Naive thymus-derived CD8-positive, alpha-beta T cell (primary cell): Measurements from ENCODE around the gene MMD2. TPM values are rescaled to one million over a fixed set of nuclear protein-coding genes. Genes with fewer than 3 reads are reported as not detected.
A peak's percentile ranks its signal among the peaks of the same experiment; 100 is the strongest.

ENCODE experiments used
- ATAC-seq, 2 donors: fragments of 150-1000 bp; cut with Tn5 transposase in 1 of 2; sonication (Bioruptor Pico), chemical (Tn5 transposase) in 1 of 2; 1 replicate in 1 of 2; 2 replicates in 1 of 2; pipeline ENCODE4 v1.10.0; 2021; ENCODE audit warnings: mild to moderate bottlenecking in 2 of 2, moderate library complexity in 2 of 2
- POLR2A ChIA-PET: fragments of 350-600 bp; sonication (Branson Sonifier 250); formaldehyde crosslinking; loops from one replicate; lab custom pipeline; 2021; ENCODE audit warnings: antibody characterized with exemption; lab: Charles Lee
- DNase-seq, 10 donors: peaks; one replicate each; pipeline versions ENCODE4 v3.0.0 to v3.0.0-alpha.2; 2020 to 2022
- H3K27ac Mint-ChIP-seq, 10 donors: one replicate each; pipeline ENCODE4 v1.8.0; 2020 to 2022; ENCODE audit warnings: mild to moderate bottlenecking in 10 of 10, mixed read lengths in 10 of 10, moderate library complexity in 4 of 10, inconsistent platforms in 1 of 10
- H3K27me3 Mint-ChIP-seq, 5 donors: one replicate each; pipeline ENCODE4 v1.8.0; 2021 to 2022; ENCODE audit warnings: mixed read lengths in 5 of 5
- H3K36me3 Mint-ChIP-seq, 3 donors: one replicate each; pipeline ENCODE4 v1.8.0; 2020 to 2022; ENCODE audit warnings: mixed read lengths in 3 of 3, mild to moderate bottlenecking in 2 of 3, inconsistent platforms in 1 of 3
- H3K4me1 Mint-ChIP-seq, 4 donors: one replicate each; pipeline ENCODE4 v1.8.0; 2021 to 2022; ENCODE audit warnings: mixed read lengths in 4 of 4
- H3K4me3 Mint-ChIP-seq, 10 donors: one replicate each; pipeline ENCODE4 v1.8.0; 2020 to 2022; ENCODE audit warnings: mild to moderate bottlenecking in 10 of 10, mixed read lengths in 10 of 10, moderate library complexity in 6 of 10, inconsistent platforms in 1 of 10
- H3K9me3 Mint-ChIP-seq, 9 donors: one replicate each; pipeline ENCODE4 v1.8.0; 2020 to 2022; ENCODE audit warnings: mixed read lengths in 9 of 9, mild to moderate bottlenecking in 3 of 9, inconsistent platforms in 1 of 9, moderate library complexity in 1 of 9
- polyA plus RNA-seq, 3 donors: library from polyadenylated mRNA; unstranded; fragments of 300-500 nt; fragmentation: Illumina TruSeq; gene quantifications; one replicate each; pipeline ENCODE4 v1.2.3, GENCODE V29; 2021
- total RNA-seq, 8 experiments: library from RNA in 2 of 8; stranded (reverse) in 2 of 8; gene quantifications; one replicate each; pipeline ENCODE4 v1.2.3 and lab custom pipeline; 2021 to 2026

MMD2 gene
- total and polyA plus RNA-seq, 5 experiments from 2014 or later, result not detected

DNA sequence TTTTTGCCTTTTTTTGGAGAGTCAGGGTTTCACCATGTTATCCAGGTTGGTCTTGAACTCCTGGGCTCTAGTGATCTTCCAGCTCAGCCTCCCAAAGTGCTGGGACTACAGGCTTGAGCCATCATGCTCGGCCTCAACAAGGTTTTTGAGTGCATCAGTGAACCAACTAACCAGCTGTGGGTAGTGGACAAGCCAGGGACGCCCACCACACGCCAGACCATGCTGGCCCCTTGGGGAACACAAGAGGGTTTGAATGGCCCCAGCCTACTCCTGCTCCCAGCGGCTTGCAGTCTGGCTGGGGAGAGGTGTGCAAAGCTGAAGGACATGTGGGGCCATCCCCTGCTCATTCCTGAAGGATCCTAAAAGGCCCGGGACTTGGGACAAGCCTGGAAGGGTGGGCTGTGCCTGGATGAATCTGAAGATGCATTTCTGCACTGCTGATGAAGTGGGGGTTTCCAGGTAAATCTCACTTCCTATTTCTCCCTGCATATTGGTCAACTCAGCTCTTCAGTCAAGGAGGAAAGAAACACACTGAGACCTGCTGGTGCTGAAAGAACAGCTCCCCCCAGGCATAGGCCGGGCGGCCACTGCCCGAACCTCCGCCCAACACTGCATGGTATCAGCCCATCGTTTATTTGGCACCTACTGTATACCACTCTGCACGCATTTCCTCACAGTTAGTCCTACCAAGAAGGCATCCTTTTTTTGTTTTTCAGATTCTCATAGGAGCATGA is 6.9 kb downstream of the MMD2 start:
- no peak for DNase-seq
- Mint-ChIP-seq H3K27me3 (peaks cover 27 to 69% (median 42%) of the 10 kb centered on the region in 5 donors), H3K27ac (no peak overlapping the region), H3K4me3 (no peak overlapping the region), H3K36me3 (peaks cover 0 to 10% (median 1%) of the 10 kb centered on the region in 3 donors), H3K4me1 (no peaks in the 10 kb centered on the region), H3K9me3 (peaks cover 0 to 23% (median 11%) of the 10 kb centered on the region in 9 donors)
- POLR2A ChIA-PET, result no interaction called here
- ATAC-seq, result no peak

DNA sequence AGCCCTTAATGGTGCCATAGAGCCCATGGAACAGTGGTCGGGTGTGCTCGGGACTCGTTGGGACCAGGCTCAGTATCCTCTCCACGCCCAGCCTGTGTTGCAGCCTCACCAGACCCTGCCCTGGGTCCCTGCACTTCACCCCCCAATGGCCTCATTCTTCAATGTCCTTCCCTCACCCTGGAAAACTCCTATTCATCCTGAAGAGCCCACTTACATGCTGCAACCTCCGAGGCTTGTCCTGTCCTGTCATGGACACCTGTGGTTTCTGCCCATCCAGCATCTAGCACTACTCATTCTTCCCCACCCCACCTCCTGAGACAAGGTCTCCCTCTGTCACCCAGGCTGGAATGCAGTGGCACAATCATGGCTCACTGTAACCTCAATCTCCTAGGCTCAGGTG is 7.7 kb downstream of the MMD2 start:
- Mint-ChIP-seq H3K36me3 (peaks cover 0 to 10% (median 2%) of the 10 kb centered on the region in 3 donors), H3K27ac (no peak overlapping the region), H3K27me3 (peaks cover 25 to 69% (median 45%) of the 10 kb centered on the region in 5 donors), H3K4me1 (no peaks in the 10 kb centered on the region), H3K9me3 (peaks cover 0 to 23% (median 11%) of the 10 kb centered on the region in 9 donors), H3K4me3 (no peak overlapping the region)
- ATAC-seq, result no peak
- DNase-seq, result no peak
- POLR2A ChIA-PET, result no interaction called here

DNA sequence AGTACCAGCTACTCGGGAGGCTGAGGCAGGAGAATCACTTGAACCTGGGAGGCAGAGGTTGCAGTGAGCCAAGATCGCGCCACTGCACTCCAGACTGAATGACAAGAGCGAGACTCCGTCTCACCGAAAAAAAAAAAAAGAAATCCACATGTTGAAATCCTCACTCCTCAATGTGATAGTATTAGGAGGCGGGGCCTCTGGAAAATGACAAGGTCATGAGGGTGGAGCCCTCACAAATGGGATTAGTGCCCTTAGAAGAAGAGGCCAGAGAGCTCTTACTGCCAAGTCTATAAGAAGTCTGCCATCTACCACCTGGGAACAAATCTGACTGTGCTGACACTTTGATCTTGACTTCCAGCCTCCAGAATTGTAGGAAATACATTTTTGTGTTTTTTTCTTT is 10.6 kb downstream of the MMD2 start:
- DNase-seq (no peak), ATAC-seq (no peak)
- Mint-ChIP-seq H3K9me3 (peaks cover 0 to 17% (median 11%) of the 10 kb centered on the region in 9 donors), H3K4me1 (no peaks in the 10 kb centered on the region), H3K4me3 (no peak overlapping the region), H3K36me3 (peaks cover 0 to 5% (median 2%) of the 10 kb centered on the region in 3 donors), H3K27me3 (peaks cover 18 to 71% (median 49%) of the 10 kb centered on the region in 5 donors), H3K27ac (no peak overlapping the region)
- POLR2A ChIA-PET, result no interaction called here

DNA sequence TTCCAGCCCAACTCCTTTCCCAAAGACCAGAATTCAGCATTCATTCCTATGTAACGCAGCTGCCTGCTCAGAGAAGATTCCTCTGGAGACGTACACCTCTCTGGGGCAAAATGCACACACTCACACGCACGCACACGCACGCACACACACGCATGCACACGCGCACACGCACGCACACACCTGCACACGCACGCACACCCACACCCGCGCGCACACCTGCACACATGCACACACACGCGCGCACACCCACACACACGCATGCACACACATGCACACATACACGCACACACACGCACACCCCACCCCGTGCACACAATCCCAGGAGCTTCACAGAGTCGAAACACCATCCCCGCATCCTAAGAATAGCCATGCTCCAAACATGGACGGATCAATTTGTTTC is 13.0 kb downstream of the MMD2 start:
- ATAC-seq, result no peak
- Mint-ChIP-seq H3K36me3 (peaks cover 0 to 2% (median 0%) of the 10 kb centered on the region in 3 donors), H3K27me3 (peaks cover 9 to 53% (median 28%) of the 10 kb centered on the region in 5 donors), H3K4me1 (no peaks in the 10 kb centered on the region), H3K9me3 (peaks cover 0 to 17% (median 11%) of the 10 kb centered on the region in 9 donors), H3K4me3 (no peak overlapping the region), H3K27ac (no peak overlapping the region)
- no peak for DNase-seq
- POLR2A ChIA-PET, result no interaction called here

DNA sequence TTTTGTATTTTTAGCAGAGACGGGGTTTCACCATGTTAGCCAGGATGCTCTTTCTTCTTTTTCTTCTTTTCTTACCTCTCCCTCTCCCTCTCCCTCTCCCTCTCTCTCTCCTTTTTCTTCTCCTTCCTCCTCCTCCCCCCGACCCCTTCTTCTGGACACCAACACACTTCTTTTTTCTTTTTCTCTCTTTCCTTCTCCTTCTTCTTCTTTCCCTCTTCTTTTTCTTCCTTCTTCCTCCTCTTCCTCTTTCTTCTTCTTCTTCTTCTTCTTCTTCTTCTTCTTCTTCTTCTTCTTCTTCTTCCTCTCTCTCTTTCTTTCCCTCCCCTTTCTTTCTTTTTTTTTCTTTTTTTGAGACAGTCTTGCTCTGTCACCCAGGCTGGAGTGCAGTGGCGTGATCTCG is 14.0 kb downstream of the MMD2 start:
- H3K9me3 Mint-ChIP-seq, result peaks cover 0 to 17% (median 8%) of the 10 kb centered on the region in 9 donors
- POLR2A ChIA-PET, result no interaction called here
- H3K36me3 Mint-ChIP-seq, result peaks cover 0 to 2% (median 0%) of the 10 kb centered on the region in 3 donors
- H3K4me3 Mint-ChIP-seq, result no peak overlapping the region
- ATAC-seq (no peak), DNase-seq (no peak)
- no peak overlapping the region for H3K27ac Mint-ChIP-seq
- peaks cover 5 to 43% (median 21%) of the 10 kb centered on the region in 5 donors for H3K27me3 Mint-ChIP-seq
- H3K4me1 Mint-ChIP-seq, result no peaks in the 10 kb centered on the region

DNA sequence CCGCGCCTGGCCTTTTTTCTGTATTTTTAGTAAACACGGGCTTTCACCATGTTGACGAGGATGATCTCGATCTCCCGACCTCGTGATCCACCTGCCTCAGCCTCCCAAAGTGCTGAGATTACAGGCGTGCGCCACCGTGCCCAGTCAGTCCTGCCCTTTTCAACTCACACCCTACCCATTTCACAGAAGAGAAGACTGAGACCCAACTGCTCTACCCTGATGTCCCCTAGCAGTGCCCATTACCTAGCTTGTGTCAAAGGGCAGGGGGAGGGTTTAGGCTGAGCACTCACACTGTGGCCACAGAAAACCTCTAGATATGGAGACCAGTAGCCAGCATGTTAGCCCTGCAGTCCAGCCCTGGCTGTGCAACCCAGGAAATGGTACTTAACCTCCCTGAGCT is 15.7 kb downstream of the MMD2 start:
- peaks cover 3 to 35% (median 10%) of the 10 kb centered on the region in 5 donors for H3K27me3 Mint-ChIP-seq
- H3K4me1 Mint-ChIP-seq, result no peaks in the 10 kb centered on the region
- ATAC-seq (no peak), DNase-seq (no peak)
- H3K4me3 Mint-ChIP-seq, result no peak overlapping the region
- POLR2A ChIA-PET, result no interaction called here
- peaks cover 0 to 8% (median 0%) of the 10 kb centered on the region in 9 donors for H3K9me3 Mint-ChIP-seq
- peaks cover 0 to 2% (median 0%) of the 10 kb centered on the region in 3 donors for H3K36me3 Mint-ChIP-seq
- no peak overlapping the region for H3K27ac Mint-ChIP-seq

DNA sequence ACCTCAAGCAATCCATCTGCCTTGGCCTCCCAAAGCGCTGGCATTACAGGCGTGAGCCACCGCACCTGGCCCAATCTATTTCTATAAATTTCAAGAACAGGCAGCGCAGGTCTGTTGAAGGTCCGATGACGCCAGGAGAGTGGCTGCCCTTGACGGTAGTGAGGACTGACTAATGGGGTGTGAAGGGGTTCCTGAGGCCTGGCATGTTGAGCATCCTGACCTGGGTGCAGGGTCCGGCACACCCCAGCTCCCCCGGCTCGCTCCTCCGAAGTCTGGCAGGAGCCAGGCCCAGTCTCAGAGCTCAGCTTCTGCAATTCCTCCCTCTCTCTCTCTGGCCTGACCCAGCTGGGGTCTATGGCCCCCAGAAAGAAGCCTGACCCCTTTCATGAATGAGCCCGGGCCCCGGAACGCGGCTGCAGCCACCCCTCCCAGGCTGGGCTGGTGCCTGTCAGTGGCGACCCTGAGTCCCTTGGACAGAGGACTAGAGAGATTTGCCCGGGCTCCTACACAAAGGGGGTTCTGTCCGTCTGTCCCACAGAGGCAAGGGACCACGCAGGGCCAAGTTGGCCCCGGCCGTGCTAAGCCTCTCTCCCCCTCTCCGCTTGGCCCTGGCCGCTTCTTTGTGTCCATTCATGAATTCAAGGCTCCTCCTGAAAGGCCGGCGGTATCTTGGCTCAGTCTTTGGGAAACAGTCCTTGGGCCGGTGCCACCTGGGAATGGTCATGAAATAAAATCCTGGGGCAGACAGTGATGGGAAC is 18.8 kb downstream of the MMD2 start:
- POLR2A ChIA-PET, result no interaction called here
- ATAC-seq (no peak), DNase-seq (no peak)
- Mint-ChIP-seq H3K4me3 (no peak overlapping the region), H3K27ac (no peak overlapping the region), H3K27me3 (peaks cover 0 to 15% (median 2%) of the 10 kb centered on the region in 5 donors), H3K4me1 (no peaks in the 10 kb centered on the region), H3K9me3 (no peaks in the 10 kb centered on the region), H3K36me3 (no peaks in the 10 kb centered on the region)

DNA sequence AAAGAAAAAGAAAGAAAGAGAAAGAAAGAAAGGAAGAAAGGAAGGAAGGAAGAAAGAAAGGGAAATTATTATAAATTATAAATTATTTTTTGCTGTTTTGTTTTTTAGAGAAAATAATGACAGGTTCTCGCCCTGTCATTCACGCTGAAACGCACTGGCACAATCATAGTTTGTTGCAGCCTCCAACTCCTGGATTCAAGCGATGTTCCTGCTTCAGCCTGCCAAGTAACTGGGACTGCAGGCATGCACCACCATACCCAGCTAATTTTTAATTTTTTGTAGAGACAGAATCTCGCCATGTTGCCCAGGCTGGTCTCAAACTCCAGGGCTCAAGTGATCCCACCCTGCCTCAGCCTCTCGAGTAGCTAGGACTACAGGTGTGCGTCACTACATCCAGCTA is 21.6 kb downstream of the MMD2 start:
- no peaks in the 10 kb centered on the region for H3K9me3 Mint-ChIP-seq
- ATAC-seq, result no peak
- no peak for DNase-seq
- H3K4me3 Mint-ChIP-seq, result no peak overlapping the region
- POLR2A ChIA-PET, result no interaction called here
- H3K36me3 Mint-ChIP-seq, result no peaks in the 10 kb centered on the region
- H3K27me3 Mint-ChIP-seq, result peaks cover 0 to 1% (median 0%) of the 10 kb centered on the region in 5 donors
- H3K27ac Mint-ChIP-seq, result no peak overlapping the region
- no peaks in the 10 kb centered on the region for H3K4me1 Mint-ChIP-seq

DNA sequence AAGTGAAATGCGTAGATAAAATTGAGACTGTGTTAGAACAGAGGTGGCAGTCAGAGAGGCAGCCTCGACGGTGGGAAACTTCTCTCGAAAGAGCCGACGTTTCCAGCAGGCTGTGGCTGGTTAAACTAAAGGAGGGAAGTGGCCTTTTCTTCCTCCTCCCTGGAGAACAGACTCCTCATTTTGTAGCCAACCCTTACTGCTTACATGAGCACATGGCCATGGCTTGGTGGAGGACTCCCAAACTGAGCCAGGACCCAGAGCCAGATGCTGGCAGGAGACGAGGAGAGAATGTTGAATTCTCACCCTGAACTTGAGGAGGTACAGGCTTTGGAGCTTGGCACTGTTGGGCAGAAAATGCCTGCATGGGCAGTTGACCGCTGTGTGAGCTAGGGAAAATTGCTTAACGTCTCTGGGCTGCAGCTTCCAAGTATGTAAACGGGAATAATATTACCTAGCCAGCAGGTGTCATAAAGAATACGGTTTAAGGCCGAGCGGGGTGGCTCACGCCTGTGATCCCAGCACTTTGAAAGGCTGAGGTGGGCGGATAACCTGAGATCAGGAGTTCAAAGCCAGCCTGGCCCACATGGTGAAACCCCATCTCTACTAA is 24.5 kb downstream of the MMD2 start:
- ATAC-seq, result no peak
- Mint-ChIP-seq H3K36me3 (no peaks in the 10 kb centered on the region), H3K27me3 (peaks cover 0 to 7% (median 0%) of the 10 kb centered on the region in 5 donors), H3K9me3 (no peaks in the 10 kb centered on the region), H3K4me1 (no peaks in the 10 kb centered on the region), H3K4me3 (no peak overlapping the region), H3K27ac (no peak overlapping the region)
- POLR2A ChIA-PET, result no interaction called here
- no peak for DNase-seq

DNA sequence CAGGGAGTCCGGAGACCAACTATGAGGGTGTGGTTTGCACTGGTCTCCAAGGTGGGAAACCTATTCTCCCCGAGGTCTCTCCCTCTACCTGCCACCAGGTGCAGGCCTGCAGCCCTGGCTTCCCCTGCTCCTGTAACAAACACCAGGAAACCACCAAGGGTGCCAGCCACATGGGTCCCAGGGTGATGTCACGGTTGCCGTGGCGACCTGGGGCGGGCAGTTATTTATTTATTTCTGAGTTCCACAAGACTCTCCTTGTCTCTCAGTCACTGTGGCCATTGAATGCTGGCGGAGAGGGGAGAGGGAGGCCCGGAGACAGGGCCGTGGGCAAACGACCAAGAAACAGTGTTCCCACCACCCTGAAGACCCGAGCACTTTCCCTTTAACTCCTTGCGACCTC is 27.0 kb downstream of the MMD2 start:
- ATAC-seq (no peak), DNase-seq (no peak)
- H3K27me3 Mint-ChIP-seq, result peaks cover 0 to 12% (median 0%) of the 10 kb centered on the region in 5 donors
- no peak overlapping the region for H3K4me3 Mint-ChIP-seq
- H3K36me3 Mint-ChIP-seq, result no peaks in the 10 kb centered on the region
- H3K4me1 Mint-ChIP-seq, result no peaks in the 10 kb centered on the region
- POLR2A ChIA-PET, result no interaction called here
- H3K27ac Mint-ChIP-seq, result peak overlapping the region in 1 of 10 donors; percentile 65
- H3K9me3 Mint-ChIP-seq, result no peaks in the 10 kb centered on the region

DNA sequence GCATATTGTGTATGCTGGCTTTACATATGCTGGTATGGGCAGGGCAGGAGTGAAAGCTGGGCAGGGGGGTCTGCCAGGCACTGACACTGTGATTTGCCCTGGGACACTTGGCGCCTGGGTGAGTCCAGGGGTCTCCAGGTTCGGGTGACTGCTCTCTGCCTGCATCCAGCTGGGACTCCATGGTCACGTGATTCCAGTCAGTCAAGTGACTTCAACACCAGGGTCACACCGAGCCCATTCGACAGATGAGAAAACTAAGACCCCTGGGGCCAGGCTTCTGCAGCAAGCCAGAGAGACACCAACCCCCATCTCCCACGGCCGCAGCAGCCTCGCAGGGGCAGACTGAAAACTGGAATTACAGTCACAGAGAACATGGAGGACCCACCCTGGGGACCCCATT is 30.0 kb downstream of the MMD2 start:
- POLR2A ChIA-PET, result no interaction called here
- Mint-ChIP-seq H3K4me1 (no peaks in the 10 kb centered on the region), H3K4me3 (no peak overlapping the region), H3K9me3 (no peaks in the 10 kb centered on the region), H3K27me3 (peaks cover 0 to 14% (median 2%) of the 10 kb centered on the region in 5 donors), H3K36me3 (no peaks in the 10 kb centered on the region), H3K27ac (no peak overlapping the region)
- no peak for ATAC-seq
- DNase-seq, result no peak

DNA sequence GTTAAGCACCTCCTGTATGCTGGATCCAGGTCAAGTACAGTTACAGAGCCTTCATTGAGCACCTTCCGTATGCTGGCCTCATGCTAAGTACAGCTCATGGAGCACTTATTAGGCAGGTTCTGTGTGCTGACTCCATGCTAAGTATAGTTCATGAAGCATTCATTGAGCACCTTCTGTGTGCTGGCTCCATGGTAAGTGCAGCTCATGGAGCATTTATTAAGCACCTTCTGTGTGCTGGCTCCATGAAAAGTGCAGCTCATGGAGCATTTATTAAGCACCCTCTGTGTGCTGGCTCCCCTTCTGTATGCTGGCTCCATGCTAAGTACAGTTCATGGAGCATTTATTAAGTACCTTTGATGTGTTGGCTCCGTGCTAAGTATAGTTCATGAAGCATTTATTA is 30.5 kb downstream of the MMD2 start:
- DNase-seq (no peak), ATAC-seq (no peak)
- H3K27ac Mint-ChIP-seq, result no peak overlapping the region
- H3K4me1 Mint-ChIP-seq, result no peaks in the 10 kb centered on the region
- H3K4me3 Mint-ChIP-seq, result no peak overlapping the region
- no peaks in the 10 kb centered on the region for H3K36me3 Mint-ChIP-seq
- POLR2A ChIA-PET, result no interaction called here
- peaks cover 0 to 14% (median 2%) of the 10 kb centered on the region in 5 donors for H3K27me3 Mint-ChIP-seq
- no peaks in the 10 kb centered on the region for H3K9me3 Mint-ChIP-seq
